GM12878 (cell line): ENCODE measurements around the gene METTL23.

Source experiments
- BRCA1 ChIP-seq: IDR thresholded peaks from 2 replicates; pipeline ENCODE4 v1.6.1; 2011; ENCODE audit warnings: low read depth, low read length, improper control_type of control experiment
- CBX5 ChIP-seq: sonication (generic); IDR thresholded peaks from 2 replicates; pipeline ENCODE4 v1.6.1; 2016; ENCODE audit warnings: low read depth, moderate library complexity, mild to moderate bottlenecking, inconsistent platforms
- POLR2A ChIP-seq: IDR thresholded peaks from 2 replicates; pipeline ENCODE4 v1.6.1; 2011; ENCODE audit warnings: low read depth, mild to moderate bottlenecking, low read length
- POLR2AphosphoS5 ChIP-seq: IDR thresholded peaks from 2 replicates; pipeline ENCODE4 v1.6.1; 2011; ENCODE audit warnings: mild to moderate bottlenecking, low read length, inconsistent platforms
- SIN3A ChIP-seq: IDR thresholded peaks from 2 replicates; pipeline ENCODE4 v1.6.1; 2012; ENCODE audit warnings: low read depth, low read length, improper control_type of control experiment
- SPI1 ChIP-seq: IDR thresholded peaks from 2 replicates; pipeline ENCODE4 v1.6.1; 2011; ENCODE audit warnings: low read depth, mild to moderate bottlenecking, low read length, moderate library complexity, borderline replicate concordance; ENCODE audit not compliant: insufficient read depth
- TAF1 ChIP-seq: IDR thresholded peaks from 2 replicates; pipeline ENCODE4 v1.6.1; 2011; ENCODE audit warnings: mild to moderate bottlenecking, low read depth, low read length, borderline replicate concordance
- TCF7 ChIP-seq: IDR thresholded peaks from 2 replicates; pipeline ENCODE4 v1.6.1; 2014; ENCODE audit warnings: antibody characterized with exemption, borderline replicate concordance
- ZZZ3 ChIP-seq: IDR thresholded peaks from 2 replicates; pipeline ENCODE4 v1.6.1; 2011; ENCODE audit warnings: low read depth; ENCODE audit not compliant: control insufficient read depth, insufficient read length
- TF ChIP-seq, protein P1 (sequence below), 3 experiments: IDR thresholded peaks in 2 of 3; conservative IDR thresholded peaks in 1 of 3; 2 replicates each; pipeline ENCODE4 v1.5.1; 2011; ENCODE audit warnings: low read depth in 3 of 3, low read length in 3 of 3, mild to moderate bottlenecking in 3 of 3, control low read depth in 2 of 3, moderate library complexity in 2 of 3, inconsistent platforms in 1 of 3, mixed read lengths in 1 of 3; ENCODE audit not compliant: control insufficient read depth in 2 of 3, insufficient read depth in 1 of 3; ENCODE audit errors: extremely low read depth in 1 of 3
- TF ChIP-seq, protein P2 (sequence below): fragments of 450-650 bp; IDR thresholded peaks from 2 replicates; pipeline ENCODE4 v1.6.1; 2014; ENCODE audit warnings: mild to moderate bottlenecking
- TF ChIP-seq, protein P3 (sequence below): fragments of 450-650 bp; conservative IDR thresholded peaks from 2 replicates; pipeline ENCODE4 v1.6.1; 2017; ENCODE audit warnings: mild to moderate bottlenecking, moderate library complexity
- TF ChIP-seq, protein P4 (sequence below): fragments of 450-650 bp; IDR thresholded peaks from 2 replicates; pipeline ENCODE4 v1.6.1; 2018; ENCODE audit warnings: mild to moderate bottlenecking, low read depth, moderate library complexity; ENCODE audit not compliant: partially characterized antibody

DNA sequence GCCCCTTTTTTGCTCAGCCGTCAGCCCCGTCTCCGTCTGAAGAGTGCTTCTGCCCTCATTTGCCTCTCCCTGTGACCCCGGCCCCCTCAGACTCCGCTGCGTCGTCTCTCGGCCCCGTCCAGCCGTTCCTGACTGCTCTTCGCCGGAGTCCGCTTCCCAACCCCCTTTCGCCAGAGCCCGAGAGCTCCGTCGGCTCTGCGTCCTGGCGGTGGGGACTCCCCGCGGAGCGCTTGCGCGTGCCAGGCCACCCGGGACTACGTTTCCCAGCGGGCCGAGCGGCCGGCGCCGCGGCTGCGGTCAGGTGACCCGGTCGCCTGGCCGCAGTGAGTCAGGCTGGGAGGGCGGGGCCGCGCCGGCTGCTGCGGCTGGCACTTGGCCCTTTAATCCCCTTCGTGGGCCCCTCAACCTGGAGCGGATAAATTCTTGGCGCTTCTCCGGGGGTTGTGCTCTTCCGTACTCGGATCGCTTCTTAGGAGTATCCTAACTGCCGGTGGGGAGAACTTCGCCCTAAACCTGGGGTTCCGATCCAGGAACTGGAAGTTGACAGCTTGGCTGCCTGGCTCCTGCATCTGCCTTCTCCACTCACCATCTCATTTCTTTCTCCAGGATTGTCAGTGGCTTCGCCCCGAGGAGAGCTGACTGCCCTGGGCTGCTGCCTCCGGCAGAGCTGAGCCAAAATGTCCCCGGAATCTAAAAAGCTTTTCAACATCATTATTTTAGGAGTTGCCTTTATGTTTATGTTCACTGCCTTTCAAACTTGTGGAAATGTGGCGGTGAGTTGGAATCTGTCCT is 11.2 kb downstream of the METTL23 start, which contains the start of gene MFSD11:
- TF ChIP-seq TAF1 (peak; percentile 21; the same call in 1 of the 2 replicates), BRCA1 (no peak), SPI1 (no peak; the same call in 1 of the 2 replicates), CBX5 (no peak), SIN3A (peak; percentile 83; the same call in 1 of the 2 replicates), ZZZ3 (no peak), TCF7 (no peak), POLR2AphosphoS5 (no peak), POLR2A (no peak)
- TF ChIP-seq, protein P1, sequence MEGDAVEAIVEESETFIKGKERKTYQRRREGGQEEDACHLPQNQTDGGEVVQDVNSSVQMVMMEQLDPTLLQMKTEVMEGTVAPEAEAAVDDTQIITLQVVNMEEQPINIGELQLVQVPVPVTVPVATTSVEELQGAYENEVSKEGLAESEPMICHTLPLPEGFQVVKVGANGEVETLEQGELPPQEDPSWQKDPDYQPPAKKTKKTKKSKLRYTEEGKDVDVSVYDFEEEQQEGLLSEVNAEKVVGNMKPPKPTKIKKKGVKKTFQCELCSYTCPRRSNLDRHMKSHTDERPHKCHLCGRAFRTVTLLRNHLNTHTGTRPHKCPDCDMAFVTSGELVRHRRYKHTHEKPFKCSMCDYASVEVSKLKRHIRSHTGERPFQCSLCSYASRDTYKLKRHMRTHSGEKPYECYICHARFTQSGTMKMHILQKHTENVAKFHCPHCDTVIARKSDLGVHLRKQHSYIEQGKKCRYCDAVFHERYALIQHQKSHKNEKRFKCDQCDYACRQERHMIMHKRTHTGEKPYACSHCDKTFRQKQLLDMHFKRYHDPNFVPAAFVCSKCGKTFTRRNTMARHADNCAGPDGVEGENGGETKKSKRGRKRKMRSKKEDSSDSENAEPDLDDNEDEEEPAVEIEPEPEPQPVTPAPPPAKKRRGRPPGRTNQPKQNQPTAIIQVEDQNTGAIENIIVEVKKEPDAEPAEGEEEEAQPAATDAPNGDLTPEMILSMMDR (IDR thresholded peaks at IDR 0.05 in 2 of 3, conservative IDR thresholded peaks at IDR 0.05 in 1 of 3; ENCODE audit: control insufficient read depth in 2 of 3, extremely low read depth in 1 of 3, insufficient read depth in 1 of 3, low read depth in 3 of 3, low read length in 3 of 3), result no peak
- TF ChIP-seq, protein P2, sequence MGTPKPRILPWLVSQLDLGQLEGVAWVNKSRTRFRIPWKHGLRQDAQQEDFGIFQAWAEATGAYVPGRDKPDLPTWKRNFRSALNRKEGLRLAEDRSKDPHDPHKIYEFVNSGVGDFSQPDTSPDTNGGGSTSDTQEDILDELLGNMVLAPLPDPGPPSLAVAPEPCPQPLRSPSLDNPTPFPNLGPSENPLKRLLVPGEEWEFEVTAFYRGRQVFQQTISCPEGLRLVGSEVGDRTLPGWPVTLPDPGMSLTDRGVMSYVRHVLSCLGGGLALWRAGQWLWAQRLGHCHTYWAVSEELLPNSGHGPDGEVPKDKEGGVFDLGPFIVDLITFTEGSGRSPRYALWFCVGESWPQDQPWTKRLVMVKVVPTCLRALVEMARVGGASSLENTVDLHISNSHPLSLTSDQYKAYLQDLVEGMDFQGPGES, result no peak
- TF ChIP-seq, protein P3, sequence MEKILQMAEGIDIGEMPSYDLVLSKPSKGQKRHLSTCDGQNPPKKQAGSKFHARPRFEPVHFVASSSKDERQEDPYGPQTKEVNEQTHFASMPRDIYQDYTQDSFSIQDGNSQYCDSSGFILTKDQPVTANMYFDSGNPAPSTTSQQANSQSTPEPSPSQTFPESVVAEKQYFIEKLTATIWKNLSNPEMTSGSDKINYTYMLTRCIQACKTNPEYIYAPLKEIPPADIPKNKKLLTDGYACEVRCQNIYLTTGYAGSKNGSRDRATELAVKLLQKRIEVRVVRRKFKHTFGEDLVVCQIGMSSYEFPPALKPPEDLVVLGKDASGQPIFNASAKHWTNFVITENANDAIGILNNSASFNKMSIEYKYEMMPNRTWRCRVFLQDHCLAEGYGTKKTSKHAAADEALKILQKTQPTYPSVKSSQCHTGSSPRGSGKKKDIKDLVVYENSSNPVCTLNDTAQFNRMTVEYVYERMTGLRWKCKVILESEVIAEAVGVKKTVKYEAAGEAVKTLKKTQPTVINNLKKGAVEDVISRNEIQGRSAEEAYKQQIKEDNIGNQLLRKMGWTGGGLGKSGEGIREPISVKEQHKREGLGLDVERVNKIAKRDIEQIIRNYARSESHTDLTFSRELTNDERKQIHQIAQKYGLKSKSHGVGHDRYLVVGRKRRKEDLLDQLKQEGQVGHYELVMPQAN, result peak; percentile 96
- TF ChIP-seq, protein P4, sequence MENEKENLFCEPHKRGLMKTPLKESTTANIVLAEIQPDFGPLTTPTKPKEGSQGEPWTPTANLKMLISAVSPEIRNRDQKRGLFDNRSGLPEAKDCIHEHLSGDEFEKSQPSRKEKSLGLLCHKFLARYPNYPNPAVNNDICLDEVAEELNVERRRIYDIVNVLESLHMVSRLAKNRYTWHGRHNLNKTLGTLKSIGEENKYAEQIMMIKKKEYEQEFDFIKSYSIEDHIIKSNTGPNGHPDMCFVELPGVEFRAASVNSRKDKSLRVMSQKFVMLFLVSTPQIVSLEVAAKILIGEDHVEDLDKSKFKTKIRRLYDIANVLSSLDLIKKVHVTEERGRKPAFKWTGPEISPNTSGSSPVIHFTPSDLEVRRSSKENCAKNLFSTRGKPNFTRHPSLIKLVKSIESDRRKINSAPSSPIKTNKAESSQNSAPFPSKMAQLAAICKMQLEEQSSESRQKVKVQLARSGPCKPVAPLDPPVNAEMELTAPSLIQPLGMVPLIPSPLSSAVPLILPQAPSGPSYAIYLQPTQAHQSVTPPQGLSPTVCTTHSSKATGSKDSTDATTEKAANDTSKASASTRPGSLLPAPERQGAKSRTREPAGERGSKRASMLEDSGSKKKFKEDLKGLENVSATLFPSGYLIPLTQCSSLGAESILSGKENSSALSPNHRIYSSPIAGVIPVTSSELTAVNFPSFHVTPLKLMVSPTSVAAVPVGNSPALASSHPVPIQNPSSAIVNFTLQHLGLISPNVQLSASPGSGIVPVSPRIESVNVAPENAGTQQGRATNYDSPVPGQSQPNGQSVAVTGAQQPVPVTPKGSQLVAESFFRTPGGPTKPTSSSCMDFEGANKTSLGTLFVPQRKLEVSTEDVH, result no peak
